GM12891 (cell line): ENCODE measurements around the gene PRUNE2.

Experiments
- DNase-seq: peaks from one replicate; pipeline ENCODE4 v3.0.0; 2011; ENCODE audit warnings: low spot score; ENCODE audit not compliant: insufficient read length
- FAIRE-seq: peaks from 2 replicates; lab custom pipeline; 2011; peaks lifted over from hg19 to GRCh38; lab: Jason Lieb, UNC
- PAX5 ChIP-seq: IDR thresholded peaks from 2 replicates; pipeline ENCODE4 v1.6.1; 2011; ENCODE audit warnings: low read length, moderate library complexity, mild to moderate bottlenecking; ENCODE audit not compliant: insufficient read depth, severe bottlenecking
- POLR2A ChIP-seq: IDR thresholded peaks from 2 replicates; pipeline ENCODE4 v1.6.1; 2011; ENCODE audit warnings: low read depth, low read length, control low read depth
- POLR2AphosphoS5 ChIP-seq: IDR thresholded peaks from 2 replicates; pipeline ENCODE4 v1.6.1; 2011; ENCODE audit warnings: low read depth, low read length, control low read depth
- POU2F2 ChIP-seq: IDR thresholded peaks from 2 replicates; pipeline ENCODE4 v1.6.1; 2011; ENCODE audit warnings: low read depth, mild to moderate bottlenecking, control low read depth, low read length, moderate library complexity
- SPI1 ChIP-seq: IDR thresholded peaks from 2 replicates; pipeline ENCODE4 v1.6.1; 2011; ENCODE audit warnings: low read depth, low read length, control low read depth
- TAF1 ChIP-seq: IDR thresholded peaks from 2 replicates; pipeline ENCODE4 v1.6.1; 2011; ENCODE audit warnings: low read depth, low read length, control low read depth

PRUNE2 gene

DNA sequence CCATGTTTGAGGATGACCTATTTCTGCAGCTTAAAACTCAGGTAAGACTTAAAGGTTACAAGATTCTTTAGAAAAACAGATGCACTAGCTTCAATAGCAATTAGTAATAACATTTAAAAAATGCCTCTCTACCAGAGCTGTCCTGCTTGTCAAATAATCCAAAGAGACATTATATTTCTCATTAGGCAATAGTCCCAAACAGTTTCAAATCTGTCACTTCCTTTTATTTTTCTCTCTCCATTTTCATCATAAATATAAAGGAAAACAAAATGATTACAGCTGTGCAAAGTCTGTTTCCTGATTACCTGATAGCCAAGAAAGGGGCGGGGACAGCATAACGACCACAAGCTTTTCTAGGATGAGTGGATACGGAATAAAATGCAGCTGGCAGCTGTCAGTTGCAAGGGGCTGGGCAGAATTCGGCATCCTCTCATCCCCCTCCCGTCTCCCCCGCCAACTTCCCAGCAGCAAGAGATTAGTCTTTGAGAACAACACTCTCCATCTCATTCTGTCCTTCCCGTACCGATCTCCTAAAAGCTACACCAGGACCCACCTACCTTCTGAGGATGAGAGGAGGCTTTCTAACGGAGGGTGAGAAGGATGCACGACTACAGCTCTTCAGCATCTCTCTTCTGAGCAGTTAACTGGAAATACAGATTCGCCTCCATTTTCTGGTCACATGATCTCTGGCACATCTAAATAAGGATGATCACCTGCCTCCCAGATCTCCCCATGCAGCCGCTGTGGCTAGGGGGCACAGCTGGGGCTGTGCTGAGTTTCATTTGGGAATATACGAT lies 214.2 kb downstream of the PRUNE2 start:
- DNase-seq (no peak), FAIRE-seq (no peak)
- TF ChIP-seq POLR2AphosphoS5, result no peak
- TF ChIP-seq POU2F2, result no peak
- TF ChIP-seq PAX5, result no peak
- TF ChIP-seq SPI1, result no peak
- no peak for TF ChIP-seq TAF1
- TF ChIP-seq POLR2A, result no peak

DNA sequence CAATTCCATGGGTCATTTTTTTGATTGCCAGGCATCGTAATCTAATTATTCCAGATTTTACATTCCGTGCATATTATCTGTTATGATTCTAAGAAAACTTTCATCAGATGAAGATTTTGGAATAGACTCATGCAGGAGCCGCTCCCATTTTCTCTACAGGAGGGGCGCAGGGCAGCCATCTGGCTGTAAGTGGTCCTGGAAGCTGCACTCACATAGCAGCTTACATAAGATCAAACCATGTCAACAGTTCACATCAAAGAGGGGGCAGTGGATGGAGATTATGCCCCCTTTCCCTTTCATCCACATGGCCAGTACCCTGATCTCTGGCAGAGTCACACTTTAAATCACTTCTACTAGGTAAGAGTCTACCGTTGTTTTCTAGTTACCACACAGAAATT lies 214.9 kb downstream of the PRUNE2 start:
- DNase-seq (no peak), FAIRE-seq (no peak)
- TF ChIP-seq TAF1, result no peak
- no peak for TF ChIP-seq SPI1
- no peak for TF ChIP-seq PAX5
- no peak for TF ChIP-seq POLR2AphosphoS5
- no peak for TF ChIP-seq POLR2A
- no peak for TF ChIP-seq POU2F2

DNA sequence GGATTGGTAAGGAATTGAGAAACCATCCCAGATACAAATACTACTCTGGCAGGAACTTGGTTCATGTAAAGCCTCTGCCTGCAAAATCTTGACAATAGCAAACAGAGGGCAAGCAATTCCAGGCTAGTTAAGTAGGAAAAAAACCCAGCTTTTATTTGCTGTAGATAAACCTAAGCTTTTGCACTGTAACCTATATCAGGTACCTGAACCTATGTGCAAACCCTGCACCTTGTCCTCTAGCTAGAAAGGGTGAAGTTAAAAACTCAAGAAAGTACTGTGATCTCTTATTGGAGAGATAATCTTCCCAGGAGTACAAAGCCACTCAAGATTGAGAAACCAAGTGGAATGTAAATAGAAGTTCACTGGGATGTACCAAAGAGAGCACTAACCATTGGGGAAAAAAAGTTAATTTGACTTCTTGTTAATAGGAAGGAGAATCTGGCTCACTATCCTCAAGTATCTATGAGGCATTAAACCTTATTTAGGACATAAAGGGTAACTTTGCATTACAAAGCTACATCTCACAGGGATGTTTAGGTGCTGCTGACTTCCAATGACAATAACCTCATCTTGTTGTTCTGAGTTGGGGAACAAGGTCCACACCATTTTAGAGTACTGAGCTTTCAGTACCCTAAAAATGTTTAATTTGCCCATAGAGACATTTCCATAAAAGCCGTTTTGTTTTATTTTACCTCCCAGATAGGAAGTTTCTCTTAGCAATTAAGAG lies 215.5 kb downstream of the PRUNE2 start:
- FAIRE-seq (no peak), DNase-seq (no peak)
- TF ChIP-seq POLR2A (no peak), SPI1 (no peak), PAX5 (no peak), TAF1 (no peak), POU2F2 (no peak), POLR2AphosphoS5 (no peak)

DNA sequence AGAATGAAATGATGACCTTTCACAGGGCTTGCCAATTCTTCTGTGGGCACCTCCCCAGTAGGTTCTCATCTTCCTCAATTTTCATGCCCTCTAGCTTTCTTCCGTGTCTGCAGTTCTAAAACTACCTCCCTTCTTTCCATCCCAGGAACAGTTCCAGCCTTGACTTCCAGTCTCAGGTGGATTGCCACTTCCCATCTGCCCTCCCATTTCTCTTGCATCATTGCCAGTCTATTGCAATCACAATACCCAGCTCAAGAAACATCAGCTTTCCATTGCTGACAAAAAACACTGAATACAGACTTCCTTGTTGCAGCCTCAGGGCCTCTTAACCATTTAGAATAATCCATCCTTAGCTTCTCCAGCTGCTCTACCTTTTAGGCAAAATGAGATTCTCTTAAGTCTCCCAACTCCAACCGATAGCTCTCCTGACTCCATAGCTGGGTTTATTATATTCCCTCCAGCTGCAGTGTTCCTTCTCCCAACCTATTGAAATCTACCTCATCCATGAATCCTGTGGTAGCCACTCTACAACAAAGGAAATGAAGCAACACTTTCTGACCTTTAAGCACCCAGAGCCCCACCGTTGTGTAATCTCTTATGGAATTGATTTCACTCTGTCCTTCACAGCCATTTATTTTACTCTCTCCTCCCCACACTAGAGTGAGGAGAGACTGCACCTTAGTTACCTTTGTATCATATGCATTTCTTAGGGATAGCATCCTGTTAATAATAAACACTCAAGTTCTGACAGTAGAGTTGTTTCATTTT lies 217.3 kb downstream of the PRUNE2 start:
- no peak for TF ChIP-seq SPI1
- TF ChIP-seq TAF1, result no peak
- TF ChIP-seq POU2F2, result no peak
- no peak for TF ChIP-seq PAX5
- no peak for TF ChIP-seq POLR2AphosphoS5
- no peak for FAIRE-seq
- no peak for DNase-seq

DNA sequence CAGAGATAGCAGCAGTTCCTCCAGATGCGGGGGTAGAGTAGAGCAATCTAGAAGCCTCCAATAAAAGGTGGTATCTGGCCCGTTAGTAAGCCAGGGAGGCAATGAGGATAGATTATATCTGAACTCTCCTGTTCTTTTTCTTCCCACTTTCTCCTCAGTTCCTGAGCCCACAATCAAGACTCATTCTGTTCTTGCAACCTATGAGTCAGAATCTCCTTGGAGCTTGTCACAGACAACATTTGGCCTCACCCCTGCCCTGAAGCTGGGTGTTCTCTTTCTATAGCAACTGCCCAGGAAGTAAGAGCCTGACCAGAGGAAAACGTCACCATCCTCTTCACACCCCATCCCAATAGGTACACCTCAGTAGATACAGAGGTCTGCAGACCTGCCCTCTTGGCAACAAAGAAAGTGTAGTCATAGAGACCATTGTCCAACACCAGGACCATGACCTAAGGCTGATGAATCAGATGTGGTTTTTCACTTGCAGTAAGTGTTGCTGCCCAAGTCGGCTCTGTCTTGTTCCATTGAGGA lies 218.0 kb downstream of the PRUNE2 start:
- FAIRE-seq (no peak), DNase-seq (no peak)
- TF ChIP-seq SPI1, result no peak
- no peak for TF ChIP-seq POU2F2
- TF ChIP-seq POLR2AphosphoS5, result no peak
- TF ChIP-seq POLR2A, result no peak
- no peak for TF ChIP-seq PAX5
- TF ChIP-seq TAF1, result no peak

DNA sequence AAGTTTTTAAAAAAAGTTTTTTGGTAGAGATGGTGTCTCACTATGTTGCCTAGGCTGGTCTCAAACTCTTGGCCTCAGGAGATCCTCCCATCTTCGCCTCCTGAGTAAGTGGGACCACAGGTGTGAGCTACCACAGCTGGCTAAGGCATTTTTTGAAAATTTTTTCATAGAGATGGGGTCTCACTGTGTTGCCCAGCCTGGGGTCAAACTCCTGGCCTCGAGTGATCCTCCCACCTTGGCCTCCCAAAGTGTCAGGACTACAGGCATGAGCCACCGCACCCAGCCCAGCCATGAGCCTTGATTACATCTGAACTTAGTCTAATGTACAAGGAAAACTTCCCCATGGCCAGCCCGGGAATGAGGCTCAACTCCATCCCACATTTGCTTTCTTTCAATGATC lies 219.2 kb downstream of the PRUNE2 start:
- no peak for TF ChIP-seq TAF1
- TF ChIP-seq POU2F2, result no peak
- TF ChIP-seq POLR2A, result no peak
- TF ChIP-seq SPI1, result no peak
- no peak for TF ChIP-seq PAX5
- TF ChIP-seq POLR2AphosphoS5, result no peak
- DNase-seq, result no peak
- FAIRE-seq, result no peak

DNA sequence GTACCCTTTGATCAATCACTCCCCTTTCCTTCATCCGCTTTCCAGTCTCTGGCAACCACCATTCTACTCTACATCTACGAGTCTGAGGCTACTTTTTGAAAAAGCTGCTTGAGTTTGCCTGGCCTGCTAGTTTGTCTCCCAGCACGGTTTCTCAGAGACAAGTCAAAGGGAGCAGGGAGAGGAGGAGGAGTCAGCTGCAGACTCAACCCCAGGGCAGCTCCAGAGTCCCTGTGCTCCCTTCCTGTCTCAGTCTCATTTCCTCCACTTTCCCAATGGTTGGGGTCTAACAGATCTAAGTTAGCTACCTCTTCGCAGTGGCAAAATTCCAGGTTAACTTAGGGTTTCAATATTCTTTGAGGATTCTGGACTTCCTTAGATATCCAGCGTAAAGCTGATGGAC lies 221.7 kb downstream of the PRUNE2 start:
- FAIRE-seq, result no peak
- TF ChIP-seq POU2F2 (no peak), POLR2A (no peak), POLR2AphosphoS5 (no peak), SPI1 (no peak), PAX5 (no peak), TAF1 (no peak)

GRCh38 chr9:76681556-76681955 lies 224.4 kb downstream of the PRUNE2 start:
- DNase-seq (no peak), FAIRE-seq (no peak)
- no peak for TF ChIP-seq POLR2A

More for the DNA sequence above, 221.7 kb downstream of the PRUNE2 start:
- DNase-seq, result no peak

GRCh38 chr9:76680716-76681425 lies 225.0 kb downstream of the PRUNE2 start:
- FAIRE-seq (no peak), DNase-seq (no peak)
- TF ChIP-seq SPI1 (no peak), PAX5 (no peak), POU2F2 (no peak), POLR2AphosphoS5 (no peak), TAF1 (no peak), POLR2A (no peak)
